Stimulated activated CD8-positive, alpha-beta memory T cell treated with anti-CD3 and anti-CD28 coated beads, Interleukin-7, amount 100 ng/mL, for 24 hours (primary cell): ENCODE measurements around the gene CCDC190.
"Not testable (repeated sequence)": the region's sequence is repeated elsewhere in the genome, so short reads cannot be mapped to it uniquely, and the experiment has no call there.

Experiments
- DNase-seq: peaks from one replicate; pipeline ENCODE4 v3.0.0-alpha.2; 2020; ENCODE audit warnings: low read depth

Gene CCDC190

GRCh38 chr1:162877412-162877811, 16.4 kb upstream of the CCDC190 start:
- DNase-seq: no peak

DNA sequence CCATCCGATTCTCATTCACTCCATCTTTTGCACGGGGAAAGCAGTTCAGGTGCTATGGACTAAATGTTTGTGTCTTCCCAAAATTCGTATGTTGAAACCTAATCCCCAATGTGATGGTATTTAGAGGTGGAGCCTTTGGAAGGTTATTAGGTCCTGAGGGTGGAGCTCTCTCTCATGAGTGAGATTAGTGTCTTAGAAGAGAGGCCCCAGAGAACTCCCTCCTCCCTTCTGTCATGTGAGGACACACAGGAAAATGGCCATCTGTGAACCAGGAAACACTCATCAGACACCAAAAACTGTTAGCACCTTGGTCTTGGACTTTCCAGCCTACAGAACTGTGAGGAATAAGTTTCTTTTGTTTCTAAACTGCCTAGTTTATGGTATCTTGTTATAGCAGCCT, 15.8 kb upstream of the CCDC190 start:
- no peak for DNase-seq

DNA sequence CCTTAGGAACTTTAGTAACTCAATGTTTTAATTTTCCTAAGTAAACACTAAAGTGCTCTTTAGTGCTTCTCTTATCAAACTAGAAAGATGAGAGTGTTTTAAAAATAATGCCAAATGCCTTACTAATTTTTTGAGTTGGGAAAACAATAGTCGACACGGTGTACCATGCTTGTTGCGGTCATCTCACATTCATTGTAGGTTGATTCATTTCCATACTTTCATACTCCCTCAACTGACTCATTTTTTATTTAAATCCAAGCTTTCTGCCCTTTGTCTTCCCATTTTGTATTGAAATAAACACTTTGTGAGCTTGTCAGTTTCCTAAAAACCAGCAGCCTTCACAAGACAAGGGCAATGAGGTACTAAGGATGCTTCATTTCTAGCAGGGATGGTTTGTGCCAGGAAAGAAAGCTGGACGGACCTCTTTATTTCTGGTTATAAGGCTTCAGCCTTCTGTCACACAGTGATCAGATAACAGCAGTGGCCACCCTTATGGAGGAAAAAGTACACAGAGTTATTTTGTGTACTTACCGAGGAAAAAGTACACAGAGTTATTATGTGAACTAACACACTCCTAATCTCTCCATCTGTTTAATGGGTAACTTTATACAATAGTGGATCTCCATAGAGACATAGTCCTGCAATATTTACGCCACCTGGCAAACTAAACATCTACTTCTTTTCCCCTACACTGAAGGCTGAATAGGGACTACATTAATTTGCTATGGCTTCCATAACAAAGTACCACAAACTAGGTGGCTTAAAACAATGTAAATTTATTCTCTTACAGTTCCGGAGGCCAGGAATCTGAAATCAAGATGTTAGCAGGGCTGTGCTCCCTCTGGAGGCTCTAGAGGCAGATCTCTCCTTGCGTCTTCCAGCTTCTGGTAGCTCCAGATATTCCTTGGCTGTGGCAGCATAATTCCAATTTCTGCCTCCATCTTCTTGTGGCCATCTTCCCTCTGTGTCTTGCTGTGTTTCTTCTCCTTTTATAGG, 13.0 kb upstream of the CCDC190 start:
- DNase-seq: no peak

GRCh38 chr1:162872981-162873380, 12.0 kb upstream of the CCDC190 start:
- DNase-seq: no peak

DNA sequence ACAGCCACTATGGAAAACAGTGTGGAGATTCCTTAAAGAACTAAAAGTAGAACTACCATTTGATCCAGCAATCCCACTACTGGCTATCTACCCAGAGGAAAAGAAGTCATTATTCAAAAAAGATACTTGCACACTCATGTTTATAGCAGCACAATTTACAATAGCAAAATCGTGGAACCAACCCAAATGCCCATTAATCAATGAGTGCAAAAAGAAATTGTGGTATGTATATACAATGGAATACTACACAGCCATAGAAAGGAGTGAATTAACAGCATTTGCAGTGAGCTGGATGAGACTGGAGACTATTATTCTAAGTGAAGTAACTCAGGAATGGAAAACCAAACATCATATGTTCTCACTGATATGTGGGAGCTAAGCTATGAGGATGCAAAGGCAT, 10.4 kb upstream of the CCDC190 start:
- DNase-seq: not testable (repeated sequence)

GRCh38 chr1:162868972-162869371, 8.0 kb upstream of the CCDC190 start:
- DNase-seq: no peak

GRCh38 chr1:162861625-162862024, 650 bp upstream of the CCDC190 start:
- DNase-seq: no peak

GRCh38 chr1:162859191-162859590, 1.8 kb downstream of the CCDC190 start:
- no peak for DNase-seq

GRCh38 chr1:162857850-162858249, 3.1 kb downstream of the CCDC190 start:
- no peak for DNase-seq

- no peak for DNase-seq
These were observed 4.7 kb downstream of the CCDC190 start for GRCh38 chr1:162856260-162856659.

- no peak for DNase-seq
These were observed 5.4 kb downstream of the CCDC190 start for GRCh38 chr1:162855461-162856150.

GRCh38 chr1:162854245-162854882, 6.6 kb downstream of the CCDC190 start:
- DNase-seq: peak; percentile 11

DNA sequence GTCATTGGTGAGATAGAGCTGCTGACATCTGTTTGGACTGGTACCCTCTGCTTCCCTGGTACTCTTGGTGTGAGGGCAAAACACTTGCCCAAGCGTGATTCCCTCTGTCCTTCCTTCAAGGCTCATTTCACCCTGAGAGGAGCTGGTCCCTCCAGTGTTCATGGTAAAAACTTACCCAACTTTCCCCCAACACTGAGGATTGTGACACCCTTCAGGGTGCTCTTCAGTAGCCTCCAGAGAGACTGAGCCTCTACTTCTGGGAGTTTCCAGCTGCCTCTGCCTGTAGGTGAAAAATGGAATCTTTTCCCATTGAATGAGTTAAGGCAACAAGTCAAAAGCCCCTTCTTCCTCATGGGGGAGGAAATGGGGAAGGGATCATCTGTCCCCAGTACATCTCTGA, 9.6 kb downstream of the CCDC190 start:
- DNase-seq: no peak

DNA sequence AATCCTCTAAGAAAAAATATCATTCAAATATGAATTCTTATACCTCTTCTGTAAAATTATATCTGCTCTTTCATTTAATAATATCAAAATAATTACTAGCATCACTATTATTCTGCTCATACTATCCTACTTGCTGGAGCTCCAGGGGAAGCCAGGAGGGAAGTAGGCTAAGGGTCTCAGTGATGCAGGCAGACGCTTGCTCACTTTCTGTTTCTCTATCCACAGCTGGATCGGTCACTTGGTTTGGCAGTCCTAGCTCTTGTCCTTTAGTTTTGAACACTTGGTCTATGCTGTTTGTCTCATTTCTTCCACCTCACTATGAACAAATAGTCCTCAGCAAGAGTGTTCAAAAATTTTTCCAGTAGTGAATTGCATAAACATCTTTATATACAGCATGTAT, 11.3 kb downstream of the CCDC190 start:
- DNase-seq: no peak

- peak; percentile 69 for DNase-seq
These were observed 13.0 kb downstream of the CCDC190 start for GRCh38 chr1:162847839-162848453.

- no peak for DNase-seq
These were observed 14.4 kb downstream of the CCDC190 start for GRCh38 chr1:162846256-162847212.

- no peak for DNase-seq
These were observed 16.8 kb downstream of the CCDC190 start for GRCh38 chr1:162844153-162844552.

DNA sequence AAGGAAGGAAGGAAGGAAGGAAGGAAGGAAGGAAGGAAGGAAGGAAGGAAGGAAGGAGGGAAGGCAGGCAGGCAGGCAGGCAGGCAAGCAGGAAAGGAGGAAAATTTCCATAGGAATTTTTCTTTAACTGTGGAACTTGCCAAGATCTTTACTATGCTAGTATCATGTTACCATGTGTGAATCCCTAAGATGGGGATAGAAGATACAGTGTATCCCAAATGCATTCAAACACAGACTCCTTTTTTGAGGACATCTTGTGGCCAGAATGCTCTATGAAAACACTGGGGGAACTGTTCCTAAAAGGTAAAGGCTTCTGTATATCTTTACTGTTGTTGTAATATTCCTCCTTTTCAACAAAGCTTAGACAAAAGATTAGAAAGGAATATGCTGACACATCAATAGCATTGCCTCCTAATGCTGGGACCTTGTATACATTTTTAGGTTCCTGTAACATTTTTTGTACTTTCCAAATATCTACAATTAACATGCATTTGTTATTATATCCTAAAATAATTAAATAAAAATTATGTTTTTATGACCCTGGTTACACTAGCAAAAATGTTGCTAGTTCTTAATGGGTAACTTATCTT, 20.6 kb downstream of the CCDC190 start:
- no peak for DNase-seq

DNA sequence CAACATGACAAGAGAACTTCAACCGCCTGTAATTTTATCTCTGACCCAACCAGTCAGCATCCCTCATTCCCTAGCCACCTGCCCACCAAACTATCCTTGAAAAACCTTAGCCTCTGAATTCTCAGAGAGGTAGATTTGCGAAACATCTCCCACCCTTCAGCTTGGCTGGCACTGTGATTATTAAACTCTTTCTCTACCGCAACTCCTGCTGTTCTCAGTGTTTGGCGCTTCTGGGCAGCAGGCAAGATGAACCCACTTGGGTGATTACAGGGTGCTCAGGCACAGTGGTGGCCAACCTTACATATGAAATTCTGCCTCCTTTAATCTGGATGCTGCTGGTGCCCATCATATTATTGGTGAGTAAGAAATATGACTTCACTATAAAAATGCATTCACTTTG, 22.1 kb downstream of the CCDC190 start:
- no peak for DNase-seq

DNA sequence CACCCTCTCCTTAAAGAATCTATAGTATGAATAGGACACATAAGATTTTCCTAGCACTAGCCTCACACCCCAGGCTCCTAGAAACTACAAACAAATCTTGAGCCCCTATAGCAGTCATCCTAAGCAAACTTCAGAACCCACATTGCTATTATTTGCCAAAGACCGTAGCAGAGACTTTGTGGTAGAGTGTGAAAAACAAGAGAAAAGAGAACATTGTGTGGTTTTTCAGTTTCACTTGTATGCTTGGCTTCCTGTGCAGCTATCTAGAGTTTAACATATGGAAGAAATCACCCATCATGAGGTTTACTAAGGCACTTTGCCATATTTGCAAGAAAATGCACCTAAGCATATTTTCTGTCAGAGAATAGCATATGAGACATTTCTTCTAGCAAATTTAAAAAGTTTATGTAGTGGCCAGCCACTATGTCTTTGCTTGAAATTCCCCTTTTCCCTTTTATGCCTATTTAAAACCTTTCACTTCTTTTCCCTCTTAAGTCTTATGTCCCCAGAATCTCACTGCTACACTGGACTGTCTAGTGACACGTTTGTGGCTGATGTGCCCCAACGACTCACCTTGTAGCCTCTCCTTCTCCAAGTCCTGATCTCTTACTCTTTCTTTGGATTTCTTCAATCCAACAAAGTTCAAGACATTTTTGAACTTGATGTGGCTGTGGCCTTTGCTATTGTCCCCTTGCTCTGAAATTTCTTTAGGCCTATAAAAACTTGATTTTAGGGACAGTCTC, 25.6 kb downstream of the CCDC190 start:
- DNase-seq: no peak
